ENCODE data around the gene THYN1. TPM values are rescaled to one million over a fixed set of nuclear protein-coding genes. Genes with fewer than 3 reads are reported as not detected.

The THYN1 gene
- total RNA-seq, 2 donors from 2014 or later = 36.5 to 38.2 TPM

GRCh38 chr11:134240592-134240991, 12.6 kb downstream of the THYN1 start:
- Histone ChIP-seq H3K27me3 (no peaks in the 10 kb centered on the region), H3K36me3 (peaks cover 2% of the 10 kb centered on the region), H3K9ac (ENCODE audit: low read depth in 2 of 2, low read length in 2 of 2) (no peak overlapping the region), H3K4me3 (no peak overlapping the region), H3K9me3 (no peaks in the 10 kb centered on the region), H3K4me1 (no peaks in the 10 kb centered on the region), H3K27ac (no peak overlapping the region)
- DNase-seq = no peak
- TF ChIP-seq, protein P1, sequence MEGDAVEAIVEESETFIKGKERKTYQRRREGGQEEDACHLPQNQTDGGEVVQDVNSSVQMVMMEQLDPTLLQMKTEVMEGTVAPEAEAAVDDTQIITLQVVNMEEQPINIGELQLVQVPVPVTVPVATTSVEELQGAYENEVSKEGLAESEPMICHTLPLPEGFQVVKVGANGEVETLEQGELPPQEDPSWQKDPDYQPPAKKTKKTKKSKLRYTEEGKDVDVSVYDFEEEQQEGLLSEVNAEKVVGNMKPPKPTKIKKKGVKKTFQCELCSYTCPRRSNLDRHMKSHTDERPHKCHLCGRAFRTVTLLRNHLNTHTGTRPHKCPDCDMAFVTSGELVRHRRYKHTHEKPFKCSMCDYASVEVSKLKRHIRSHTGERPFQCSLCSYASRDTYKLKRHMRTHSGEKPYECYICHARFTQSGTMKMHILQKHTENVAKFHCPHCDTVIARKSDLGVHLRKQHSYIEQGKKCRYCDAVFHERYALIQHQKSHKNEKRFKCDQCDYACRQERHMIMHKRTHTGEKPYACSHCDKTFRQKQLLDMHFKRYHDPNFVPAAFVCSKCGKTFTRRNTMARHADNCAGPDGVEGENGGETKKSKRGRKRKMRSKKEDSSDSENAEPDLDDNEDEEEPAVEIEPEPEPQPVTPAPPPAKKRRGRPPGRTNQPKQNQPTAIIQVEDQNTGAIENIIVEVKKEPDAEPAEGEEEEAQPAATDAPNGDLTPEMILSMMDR (IDR thresholded peaks at IDR 0.05) = no peak
- intact Hi-C loops (cut with DNase I) = no loop called here

GRCh38 chr11:134238956-134239355, 14.2 kb downstream of the THYN1 start:
- Histone ChIP-seq H3K4me1 (no peaks in the 10 kb centered on the region), H3K27ac (no peak overlapping the region), H3K9ac (ENCODE audit: low read depth in 2 of 2, low read length in 2 of 2) (no peak overlapping the region), H3K27me3 (no peaks in the 10 kb centered on the region), H3K9me3 (no peaks in the 10 kb centered on the region), H3K36me3 (no peaks in the 10 kb centered on the region), H3K4me3 (no peak overlapping the region)
- intact Hi-C loops (cut with DNase I) = no loop called here
- no peak for DNase-seq
- TF ChIP-seq, protein P1 (IDR thresholded peaks at IDR 0.05) = no peak

GRCh38 chr11:134237557-134237922, 15.6 kb downstream of the THYN1 start:
- Histone ChIP-seq H3K36me3 (no peaks in the 10 kb centered on the region), H3K4me1 (no peaks in the 10 kb centered on the region), H3K9me3 (no peaks in the 10 kb centered on the region), H3K27me3 (no peaks in the 10 kb centered on the region), H3K4me3 (no peak overlapping the region), H3K27ac (no peak overlapping the region), H3K9ac (ENCODE audit: low read depth in 2 of 2, low read length in 2 of 2) (no peak overlapping the region)
- TF ChIP-seq, protein P1 (IDR thresholded peaks at IDR 0.05) = no peak
- intact Hi-C loops (cut with DNase I) = no loop called here
- no peak for DNase-seq

DNA sequence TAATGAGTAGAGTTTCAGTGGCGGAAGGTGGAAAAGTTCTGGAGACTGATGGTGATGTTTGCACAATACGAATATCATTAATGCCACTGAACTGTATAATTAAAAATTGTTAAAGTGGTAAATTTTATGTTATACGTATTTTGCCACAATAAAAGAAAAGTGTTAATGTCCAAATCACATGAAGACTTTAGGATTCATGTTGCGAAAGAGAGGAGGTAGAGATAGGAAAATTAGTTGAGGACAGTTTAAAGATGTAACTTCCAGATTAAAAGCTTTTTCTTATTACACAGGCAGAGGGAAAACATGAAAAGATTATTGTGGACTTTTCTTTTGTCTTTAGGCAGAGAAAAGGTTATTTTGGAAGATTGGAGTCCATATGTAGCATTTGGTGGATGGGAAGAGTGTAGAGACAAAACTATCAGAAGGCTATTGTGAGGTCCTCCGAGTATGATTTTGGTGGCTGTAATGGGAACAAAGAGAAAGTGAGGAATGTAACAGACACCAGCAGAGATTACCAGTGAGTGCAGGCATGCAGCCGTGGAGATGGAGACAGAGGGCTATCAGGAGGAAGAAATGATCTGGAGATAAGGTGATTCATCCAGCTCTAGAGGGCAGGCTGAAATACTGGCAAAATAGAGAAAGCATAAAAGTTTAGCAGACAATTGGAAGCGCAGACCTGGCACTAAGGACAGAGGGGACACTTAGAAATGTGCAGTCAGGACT, 16.2 kb downstream of the THYN1 start:
- intact Hi-C loops (cut with DNase I) = no loop called here
- Histone ChIP-seq H3K9ac (ENCODE audit: low read depth in 2 of 2, low read length in 2 of 2) (no peak overlapping the region), H3K9me3 (no peaks in the 10 kb centered on the region), H3K27me3 (no peaks in the 10 kb centered on the region), H3K4me1 (no peaks in the 10 kb centered on the region), H3K36me3 (no peaks in the 10 kb centered on the region), H3K4me3 (no peak overlapping the region), H3K27ac (no peak overlapping the region)
- no peak for DNase-seq
- TF ChIP-seq, protein P1 (IDR thresholded peaks at IDR 0.05) = no peak

DNA sequence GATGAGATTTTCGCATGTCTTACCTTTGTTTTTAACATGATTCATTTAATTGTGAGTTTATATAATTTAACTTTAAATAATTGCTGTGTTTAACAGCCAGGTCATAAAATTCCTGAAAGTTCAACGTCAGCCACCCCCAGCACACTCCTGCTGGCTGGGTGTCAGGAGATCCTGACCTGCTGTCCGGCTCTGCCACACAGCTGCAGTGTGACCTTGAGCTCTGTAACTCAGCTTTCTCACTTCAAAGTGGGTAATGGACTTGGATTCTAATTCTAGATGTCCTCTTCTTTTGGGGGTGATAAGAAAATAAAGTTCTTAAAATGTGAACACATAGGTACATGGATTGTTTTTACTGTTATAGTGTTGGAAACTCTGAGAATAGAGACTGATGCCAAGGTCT, 17.8 kb downstream of the THYN1 start:
- no peak overlapping the region for H3K27ac ChIP-seq
- H3K27me3 ChIP-seq = no peaks in the 10 kb centered on the region
- DNase-seq = no peak
- no peaks in the 10 kb centered on the region for H3K4me1 ChIP-seq
- no peaks in the 10 kb centered on the region for H3K36me3 ChIP-seq
- H3K9ac ChIP-seq (ENCODE audit: low read depth in 2 of 2, low read length in 2 of 2) = no peak overlapping the region
- TF ChIP-seq, protein P1 (IDR thresholded peaks at IDR 0.05) = no peak
- intact Hi-C loops (cut with DNase I) = no loop called here
- no peak overlapping the region for H3K4me3 ChIP-seq
- no peaks in the 10 kb centered on the region for H3K9me3 ChIP-seq

All from colonic mucosa (tissue), 4 donors.